HG03025 (cell line): ENCODE results near the gene SDC3.

Experiments
- ATAC-seq: cut with Tn5 transposase; IDR thresholded peaks from one replicate; pipeline ENCODE4 v1.9.1; 2021; ENCODE audit warnings: mild to moderate bottlenecking, moderate library complexity; ENCODE audit not compliant: unreplicated experiment, low FRiP score

The SDC3 gene

GRCh38 chr1:30893776-30894507 is 14.6 kb downstream of the SDC3 start:
- no peak for ATAC-seq

- no peak for ATAC-seq
Measured at GRCh38 chr1:30892671-30893073, 15.9 kb downstream of the SDC3 start.

GRCh38 chr1:30891227-30891552 is 17.4 kb downstream of the SDC3 start:
- no peak for ATAC-seq

- ATAC-seq: no peak
Measured at GRCh38 chr1:30890502-30891226, 17.9 kb downstream of the SDC3 start.

GRCh38 chr1:30889511-30889910 is 19.0 kb downstream of the SDC3 start:
- ATAC-seq: no peak

- ATAC-seq: no peak
Measured at GRCh38 chr1:30888975-30889374, 19.6 kb downstream of the SDC3 start.

- no peak for ATAC-seq
Measured at GRCh38 chr1:30888391-30888790, 20.2 kb downstream of the SDC3 start.

GRCh38 chr1:30887485-30888315 is 20.9 kb downstream of the SDC3 start:
- ATAC-seq: no peak

GRCh38 chr1:30886710-30887428 is 21.7 kb downstream of the SDC3 start:
- no peak for ATAC-seq

- no peak for ATAC-seq
Measured at GRCh38 chr1:30885570-30886522, 22.7 kb downstream of the SDC3 start.

- no peak for ATAC-seq
Measured at GRCh38 chr1:30884723-30885122, 23.8 kb downstream of the SDC3 start.

- no peak for ATAC-seq
Measured at GRCh38 chr1:30883389-30884172, 25.0 kb downstream of the SDC3 start.

GRCh38 chr1:30882678-30883388 is 25.7 kb downstream of the SDC3 start:
- no peak for ATAC-seq

GRCh38 chr1:30881319-30882181 is 27.0 kb downstream of the SDC3 start:
- no peak for ATAC-seq

GRCh38 chr1:30880678-30881318 is 27.8 kb downstream of the SDC3 start:
- no peak for ATAC-seq

GRCh38 chr1:30879940-30880677 is 28.4 kb downstream of the SDC3 start:
- ATAC-seq: no peak
